ENCODE data around the gene PKIB.

DNA sequence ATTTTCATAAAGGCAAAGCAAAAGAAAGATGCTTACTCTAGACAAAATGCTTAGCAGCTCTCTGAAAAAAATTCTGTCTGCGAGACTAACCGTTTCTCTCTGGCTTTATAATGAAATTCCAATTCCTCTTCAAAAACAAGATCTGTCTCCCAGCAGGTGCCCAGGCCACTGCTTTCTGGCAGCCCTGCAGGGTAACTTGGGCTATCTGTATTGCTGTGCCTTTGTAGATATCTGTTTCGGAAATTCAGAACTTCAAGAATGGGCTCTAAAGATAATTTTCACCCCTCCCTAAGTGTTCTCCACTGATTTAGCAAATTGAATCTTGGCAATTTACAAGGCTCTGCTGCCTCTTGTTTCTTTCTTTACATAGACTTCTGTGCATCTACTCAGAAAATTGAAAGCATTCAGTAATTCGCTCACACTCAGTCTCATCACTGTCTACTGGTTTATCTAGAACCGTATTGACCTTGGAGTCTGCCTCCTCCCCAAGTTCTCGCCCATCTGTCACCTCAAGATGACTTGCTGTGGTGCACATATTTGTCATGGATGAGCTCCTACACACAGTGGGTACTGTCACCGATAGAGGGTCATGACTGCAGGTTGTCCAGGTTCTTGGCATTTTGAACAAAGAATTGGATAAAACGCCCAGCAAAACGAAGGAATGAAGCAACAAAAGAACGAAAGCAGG lies 142.9 kb downstream of the PKIB start:
- TF ChIP-seq, protein P1, sequence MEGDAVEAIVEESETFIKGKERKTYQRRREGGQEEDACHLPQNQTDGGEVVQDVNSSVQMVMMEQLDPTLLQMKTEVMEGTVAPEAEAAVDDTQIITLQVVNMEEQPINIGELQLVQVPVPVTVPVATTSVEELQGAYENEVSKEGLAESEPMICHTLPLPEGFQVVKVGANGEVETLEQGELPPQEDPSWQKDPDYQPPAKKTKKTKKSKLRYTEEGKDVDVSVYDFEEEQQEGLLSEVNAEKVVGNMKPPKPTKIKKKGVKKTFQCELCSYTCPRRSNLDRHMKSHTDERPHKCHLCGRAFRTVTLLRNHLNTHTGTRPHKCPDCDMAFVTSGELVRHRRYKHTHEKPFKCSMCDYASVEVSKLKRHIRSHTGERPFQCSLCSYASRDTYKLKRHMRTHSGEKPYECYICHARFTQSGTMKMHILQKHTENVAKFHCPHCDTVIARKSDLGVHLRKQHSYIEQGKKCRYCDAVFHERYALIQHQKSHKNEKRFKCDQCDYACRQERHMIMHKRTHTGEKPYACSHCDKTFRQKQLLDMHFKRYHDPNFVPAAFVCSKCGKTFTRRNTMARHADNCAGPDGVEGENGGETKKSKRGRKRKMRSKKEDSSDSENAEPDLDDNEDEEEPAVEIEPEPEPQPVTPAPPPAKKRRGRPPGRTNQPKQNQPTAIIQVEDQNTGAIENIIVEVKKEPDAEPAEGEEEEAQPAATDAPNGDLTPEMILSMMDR (IDR thresholded peaks at IDR 0.05; ENCODE audit: extremely low read depth in 1 of 2, insufficient read depth in 1 of 2, low read depth in 1 of 2, low read length in 2 of 2) = no peak
- TF ChIP-seq EZH2 (IDR thresholded peaks at IDR 0.05; ENCODE audit: borderline replicate concordance, low read depth, low read length, severe bottlenecking) = no peak
- no peak for TF ChIP-seq POLR2A (IDR thresholded peaks at IDR 0.05; ENCODE audit: low read depth, low read length)

Data from endothelial cell of umbilical vein (primary cell).